ENCODE results near the gene CTNNA1.

CTNNA1 gene

GRCh38 chr5:138713247-138713646, 40.0 kb upstream of the CTNNA1 start (continued):
- TF ChIP-seq POU6F1 (CRISPR knock-in tag; IDR thresholded peaks at IDR 0.05; ENCODE audit: borderline replicate concordance, low read depth): no peak
- TF ChIP-seq ZFP3 (CRISPR knock-in tag; IDR thresholded peaks at IDR 0.05): no peak
- no peak for TF ChIP-seq ZNF8 (CRISPR knock-in tag; IDR thresholded peaks at IDR 0.05)
- no peak for TF ChIP-seq ZFP30 (CRISPR knock-in tag; IDR thresholded peaks at IDR 0.05)
- no peak for TF ChIP-seq CSDC2 (CRISPR knock-in tag; IDR thresholded peaks at IDR 0.05)
- no peak for TF ChIP-seq BACH2 (CRISPR knock-in tag; IDR thresholded peaks at IDR 0.05; ENCODE audit: borderline replicate concordance)

GRCh38 chr5:138714694-138715093, 38.5 kb upstream of the CTNNA1 start:
- ATAC-seq: no peak
- TF ChIP-seq ZC3H10 (CRISPR knock-in tag; IDR thresholded peaks at IDR 0.05): no peak
- TF ChIP-seq, protein P1, sequence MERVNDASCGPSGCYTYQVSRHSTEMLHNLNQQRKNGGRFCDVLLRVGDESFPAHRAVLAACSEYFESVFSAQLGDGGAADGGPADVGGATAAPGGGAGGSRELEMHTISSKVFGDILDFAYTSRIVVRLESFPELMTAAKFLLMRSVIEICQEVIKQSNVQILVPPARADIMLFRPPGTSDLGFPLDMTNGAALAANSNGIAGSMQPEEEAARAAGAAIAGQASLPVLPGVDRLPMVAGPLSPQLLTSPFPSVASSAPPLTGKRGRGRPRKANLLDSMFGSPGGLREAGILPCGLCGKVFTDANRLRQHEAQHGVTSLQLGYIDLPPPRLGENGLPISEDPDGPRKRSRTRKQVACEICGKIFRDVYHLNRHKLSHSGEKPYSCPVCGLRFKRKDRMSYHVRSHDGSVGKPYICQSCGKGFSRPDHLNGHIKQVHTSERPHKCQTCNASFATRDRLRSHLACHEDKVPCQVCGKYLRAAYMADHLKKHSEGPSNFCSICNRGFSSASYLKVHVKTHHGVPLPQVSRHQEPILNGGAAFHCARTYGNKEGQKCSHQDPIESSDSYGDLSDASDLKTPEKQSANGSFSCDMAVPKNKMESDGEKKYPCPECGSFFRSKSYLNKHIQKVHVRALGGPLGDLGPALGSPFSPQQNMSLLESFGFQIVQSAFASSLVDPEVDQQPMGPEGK (CRISPR knock-in tag; IDR thresholded peaks at IDR 0.05; ENCODE audit: borderline replicate concordance): no peak
- TF ChIP-seq ISL1 (CRISPR knock-in tag; IDR thresholded peaks at IDR 0.05): no peak
- no peak for TF ChIP-seq ZNF8 (CRISPR knock-in tag; IDR thresholded peaks at IDR 0.05)
- TF ChIP-seq, protein P2, sequence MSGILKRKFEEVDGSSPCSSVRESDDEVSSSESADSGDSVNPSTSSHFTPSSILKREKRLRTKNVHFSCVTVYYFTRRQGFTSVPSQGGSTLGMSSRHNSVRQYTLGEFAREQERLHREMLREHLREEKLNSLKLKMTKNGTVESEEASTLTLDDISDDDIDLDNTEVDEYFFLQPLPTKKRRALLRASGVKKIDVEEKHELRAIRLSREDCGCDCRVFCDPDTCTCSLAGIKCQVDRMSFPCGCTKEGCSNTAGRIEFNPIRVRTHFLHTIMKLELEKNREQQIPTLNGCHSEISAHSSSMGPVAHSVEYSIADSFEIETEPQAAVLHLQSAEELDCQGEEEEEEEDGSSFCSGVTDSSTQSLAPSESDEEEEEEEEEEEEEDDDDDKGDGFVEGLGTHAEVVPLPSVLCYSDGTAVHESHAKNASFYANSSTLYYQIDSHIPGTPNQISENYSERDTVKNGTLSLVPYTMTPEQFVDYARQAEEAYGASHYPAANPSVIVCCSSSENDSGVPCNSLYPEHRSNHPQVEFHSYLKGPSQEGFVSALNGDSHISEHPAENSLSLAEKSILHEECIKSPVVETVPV (CRISPR knock-in tag; IDR thresholded peaks at IDR 0.05): no peak
- TF ChIP-seq OSR1 (CRISPR knock-in tag; IDR thresholded peaks at IDR 0.05): no peak
- no peak for TF ChIP-seq PPARA (CRISPR knock-in tag; IDR thresholded peaks at IDR 0.05; ENCODE audit: borderline replicate concordance)
- TF ChIP-seq ZFP3 (CRISPR knock-in tag; IDR thresholded peaks at IDR 0.05): no peak
- no peak for TF ChIP-seq SNAI2 (CRISPR knock-in tag; IDR thresholded peaks at IDR 0.05)
- no peak for TF ChIP-seq ZFP30 (CRISPR knock-in tag; IDR thresholded peaks at IDR 0.05)
- no peak for TF ChIP-seq CREB5 (CRISPR knock-in tag; IDR thresholded peaks at IDR 0.05; ENCODE audit: low read depth)
- no peak for TF ChIP-seq ARNTL (CRISPR knock-in tag; IDR thresholded peaks at IDR 0.05; ENCODE audit: borderline replicate concordance, low read depth)
- no peak for TF ChIP-seq POU6F1 (CRISPR knock-in tag; IDR thresholded peaks at IDR 0.05; ENCODE audit: borderline replicate concordance, low read depth)
- TF ChIP-seq ZNF565 (CRISPR knock-in tag; conservative IDR thresholded peaks at IDR 0.05; ENCODE audit: low read depth): no peak
- TF ChIP-seq TSHZ2 (CRISPR knock-in tag; IDR thresholded peaks at IDR 0.05): no peak
- TF ChIP-seq ZNF70 (CRISPR knock-in tag; IDR thresholded peaks at IDR 0.05): no peak

DNA sequence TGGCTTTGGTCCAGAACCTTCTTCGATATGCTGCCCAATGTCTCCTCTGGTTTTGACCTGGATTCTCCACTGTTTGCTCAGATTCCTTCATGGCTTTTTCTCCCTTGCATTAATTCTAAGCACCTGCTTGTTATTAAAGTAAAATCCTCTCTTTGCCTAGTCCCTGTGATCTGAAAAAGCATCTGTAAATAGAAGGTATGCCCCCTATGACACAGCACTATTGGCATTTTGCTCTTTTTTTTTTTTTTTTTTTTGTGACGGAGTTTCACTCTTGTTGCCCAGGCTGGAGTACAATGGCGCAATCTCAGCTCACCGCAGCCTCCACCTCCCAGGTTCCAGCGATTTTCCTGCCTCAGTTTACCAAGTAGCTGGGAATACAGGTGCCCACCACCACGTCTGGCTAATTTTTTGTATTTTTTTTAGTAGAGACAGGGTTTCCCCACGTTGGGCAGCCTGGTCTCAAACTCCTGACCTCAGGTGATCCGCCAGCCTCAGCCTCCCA, 37.2 kb upstream of the CTNNA1 start:
- ATAC-seq: peak; percentile 82

Measured in SK-N-SH treated with all-trans-retinoic acid at 6 μM for 48 hours (cell line).